ENCODE results near the gene MYG1. TPM values are rescaled to one million over a fixed set of nuclear protein-coding genes. Genes with fewer than 3 reads are reported as not detected.

The MYG1 gene
- total RNA-seq, 1 donor from 2014 or later = 48.8 TPM

GRCh38 chr12:53267306-53267998 is 32.0 kb upstream of the MYG1 start:
- peaks cover 5% of the 10 kb centered on the region for H3K36me3 ChIP-seq
- H4K20me1 ChIP-seq (ENCODE audit: low read depth) = peaks cover 4% of the 10 kb centered on the region
- peak overlapping the region; percentile 88 for H3K4me3 ChIP-seq
- no peak overlapping the region for H3K9ac ChIP-seq
- DNase-seq (ENCODE audit: low spot score) = no peak
- peak overlapping the region; percentile 100 for H3K4me3 Mint-ChIP-seq
- no peaks in the 10 kb centered on the region for H3K9me3 ChIP-seq (ENCODE audit: low read depth)
- H3K9me3 Mint-ChIP-seq = no peaks in the 10 kb centered on the region
- H3K79me2 ChIP-seq (ENCODE audit: low read depth) = peaks cover 36% of the 10 kb centered on the region
- peaks cover 3% of the 10 kb centered on the region for H3K27me3 Mint-ChIP-seq (ENCODE audit: insufficient read depth, low read depth)
- peaks cover 41% of the 10 kb centered on the region for H3K4me1 Mint-ChIP-seq
- H3F3A ChIP-seq (ENCODE audit: low read depth) = peaks cover 8% of the 10 kb centered on the region
- H3K27ac Mint-ChIP-seq = peak overlapping the region; percentile 95
- peak overlapping the region; percentile 82 for H2AFZ ChIP-seq (replicated peaks)
- no peaks in the 10 kb centered on the region for H3K27me3 ChIP-seq
- H3K36me3 Mint-ChIP-seq = peaks cover 12% of the 10 kb centered on the region
- no peak for TF ChIP-seq EZH2 (IDR thresholded peaks at IDR 0.05)
- TF ChIP-seq, protein P1, sequence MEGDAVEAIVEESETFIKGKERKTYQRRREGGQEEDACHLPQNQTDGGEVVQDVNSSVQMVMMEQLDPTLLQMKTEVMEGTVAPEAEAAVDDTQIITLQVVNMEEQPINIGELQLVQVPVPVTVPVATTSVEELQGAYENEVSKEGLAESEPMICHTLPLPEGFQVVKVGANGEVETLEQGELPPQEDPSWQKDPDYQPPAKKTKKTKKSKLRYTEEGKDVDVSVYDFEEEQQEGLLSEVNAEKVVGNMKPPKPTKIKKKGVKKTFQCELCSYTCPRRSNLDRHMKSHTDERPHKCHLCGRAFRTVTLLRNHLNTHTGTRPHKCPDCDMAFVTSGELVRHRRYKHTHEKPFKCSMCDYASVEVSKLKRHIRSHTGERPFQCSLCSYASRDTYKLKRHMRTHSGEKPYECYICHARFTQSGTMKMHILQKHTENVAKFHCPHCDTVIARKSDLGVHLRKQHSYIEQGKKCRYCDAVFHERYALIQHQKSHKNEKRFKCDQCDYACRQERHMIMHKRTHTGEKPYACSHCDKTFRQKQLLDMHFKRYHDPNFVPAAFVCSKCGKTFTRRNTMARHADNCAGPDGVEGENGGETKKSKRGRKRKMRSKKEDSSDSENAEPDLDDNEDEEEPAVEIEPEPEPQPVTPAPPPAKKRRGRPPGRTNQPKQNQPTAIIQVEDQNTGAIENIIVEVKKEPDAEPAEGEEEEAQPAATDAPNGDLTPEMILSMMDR (IDR thresholded peaks at IDR 0.05) = no peak
- no peak for TF ChIP-seq EZH2phosphoT487 (IDR thresholded peaks at IDR 0.05)
- H3K4me2 ChIP-seq = peak overlapping the region; percentile 93
- no peak overlapping the region for H3K27ac ChIP-seq
- peaks cover 24% of the 10 kb centered on the region for H3K4me1 ChIP-seq

DNA sequence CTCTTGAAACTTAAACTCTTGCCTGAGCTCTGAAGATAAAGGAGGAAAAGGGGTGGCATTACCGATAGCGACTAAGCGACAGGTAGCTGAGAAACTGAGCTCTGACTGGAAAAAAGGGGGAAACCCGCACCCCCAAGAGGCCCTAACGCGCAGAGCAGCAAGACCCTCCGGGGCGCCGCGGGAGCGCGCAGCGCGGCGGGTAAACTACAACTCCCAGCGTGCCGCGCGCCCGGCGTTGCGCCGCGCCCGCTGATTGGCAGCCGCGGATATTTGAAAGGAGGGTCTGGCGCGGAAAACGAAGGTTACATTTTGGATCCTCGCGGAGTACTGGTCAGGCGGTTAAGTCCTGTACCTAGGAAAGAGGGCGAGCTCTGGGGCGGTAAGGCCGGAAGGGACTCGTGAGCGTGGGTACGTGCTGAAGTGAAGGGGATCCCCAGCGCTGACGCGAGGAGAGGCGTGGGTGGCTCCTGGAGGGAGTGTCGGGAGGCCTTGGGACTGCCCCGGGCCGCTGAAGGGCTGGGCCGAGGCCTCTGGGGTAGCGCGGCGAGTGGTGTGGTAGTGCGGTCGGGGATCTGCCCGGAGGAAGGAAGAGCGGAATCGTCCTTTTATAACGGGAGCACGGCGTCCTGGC is 31.4 kb upstream of the MYG1 start, which contains the start of gene ESPL1:
Gene ESPL1 (plus strand): TSS at position 301 of the 631 bp plus-strand sequence. CDS start 468 bp downstream, outside the sequence.
- peaks cover 24% of the 10 kb centered on the region for H3K4me1 ChIP-seq
- peak; percentile 96 for DNase-seq (ENCODE audit: low spot score)
- peaks cover 36% of the 10 kb centered on the region for H3K79me2 ChIP-seq (ENCODE audit: low read depth)
- peaks cover 12% of the 10 kb centered on the region for H3K36me3 Mint-ChIP-seq
- peak within 1 kb of the TSS; percentile 82 for H2AFZ ChIP-seq (replicated peaks)
- H3K4me2 ChIP-seq = peak within 1 kb of the TSS; percentile 93
- H3K9me3 ChIP-seq (ENCODE audit: low read depth) = no peaks in the 10 kb centered on the region
- no peaks in the 10 kb centered on the region for H3K27me3 ChIP-seq
- H3K4me3 ChIP-seq = peak within 1 kb of the TSS; percentile 88
- peaks cover 8% of the 10 kb centered on the region for H3F3A ChIP-seq (ENCODE audit: low read depth)
- H4K20me1 ChIP-seq (ENCODE audit: low read depth) = peaks cover 4% of the 10 kb centered on the region
- no peaks in the 10 kb centered on the region for H3K9me3 Mint-ChIP-seq
- H3K27me3 Mint-ChIP-seq (ENCODE audit: insufficient read depth, low read depth) = peaks cover 3% of the 10 kb centered on the region
- H3K4me3 Mint-ChIP-seq = peak within 1 kb of the TSS; percentile 100
- peak within 1 kb of the TSS; percentile 95 for H3K27ac Mint-ChIP-seq
- TF ChIP-seq, protein P1 (IDR thresholded peaks at IDR 0.05) = peak; percentile 61
- TF ChIP-seq EZH2phosphoT487 (IDR thresholded peaks at IDR 0.05) (no peak), EZH2 (IDR thresholded peaks at IDR 0.05) (no peak)
- peaks cover 41% of the 10 kb centered on the region for H3K4me1 Mint-ChIP-seq
- H3K27ac ChIP-seq = no peak within 1 kb of the TSS
- peak within 1 kb of the TSS; percentile 52 for H3K9ac ChIP-seq
- H3K36me3 ChIP-seq = peaks cover 5% of the 10 kb centered on the region

GRCh38 chr12:53268630-53269562 is 30.6 kb upstream of the MYG1 start:
- DNase-seq (ENCODE audit: low spot score) = no peak
- H3K27ac ChIP-seq = no peak overlapping the region

More at GRCh38 chr12:53268630-53269562, 30.6 kb upstream of the MYG1 start:
- H3K4me1 ChIP-seq = peaks cover 24% of the 10 kb centered on the region
- Mint-ChIP-seq H3K9me3 (no peaks in the 10 kb centered on the region), H3K36me3 (peaks cover 12% of the 10 kb centered on the region), H3K27ac (peak overlapping the region; percentile 95), H3K4me1 (peaks cover 41% of the 10 kb centered on the region), H3K4me3 (peak overlapping the region; percentile 100), H3K27me3 (ENCODE audit: insufficient read depth, low read depth) (peaks cover 3% of the 10 kb centered on the region)
- peaks cover 8% of the 10 kb centered on the region for H3F3A ChIP-seq (ENCODE audit: low read depth)
- peak overlapping the region; percentile 88 for H3K4me3 ChIP-seq
- H4K20me1 ChIP-seq (ENCODE audit: low read depth) = peaks cover 5% of the 10 kb centered on the region
- H3K9me3 ChIP-seq (ENCODE audit: low read depth) = no peaks in the 10 kb centered on the region
- no peaks in the 10 kb centered on the region for H3K27me3 ChIP-seq
- TF ChIP-seq, protein P1 (IDR thresholded peaks at IDR 0.05) = no peak
- TF ChIP-seq EZH2 (IDR thresholded peaks at IDR 0.05) (no peak), EZH2phosphoT487 (IDR thresholded peaks at IDR 0.05) (no peak)
- peak overlapping the region; percentile 52 for H3K9ac ChIP-seq
- H2AFZ ChIP-seq (replicated peaks) = peak overlapping the region; percentile 82
- peaks cover 36% of the 10 kb centered on the region for H3K79me2 ChIP-seq (ENCODE audit: low read depth)
- H3K4me2 ChIP-seq = peak overlapping the region; percentile 93
- peaks cover 5% of the 10 kb centered on the region for H3K36me3 ChIP-seq

Measured in neural progenitor cell (in vitro differentiated cells).